Mesendoderm (in vitro differentiated cells): Measurements from ENCODE around the gene CTNND2.

ENCODE experiments used
- DNase-seq: peaks from one replicate; pipeline ENCODE4 v3.0.0; 2013
- H2AK5ac ChIP-seq: 2 replicates; pipeline ENCODE4 v1.6.1; 2013; ENCODE audit warnings: low read length, inconsistent platforms
- H2BK120ac ChIP-seq: 2 replicates; pipeline ENCODE4 v1.6.1; 2013; ENCODE audit warnings: low read depth, mild to moderate bottlenecking, low read length, moderate library complexity, mixed read lengths
- H2BK15ac ChIP-seq: replicated peaks from 2 replicates; pipeline ENCODE4 v1.6.1; 2013; ENCODE audit warnings: low read depth, mild to moderate bottlenecking, moderate library complexity
- H2BK5ac ChIP-seq: 2 replicates; pipeline ENCODE4 v1.6.1; 2013; ENCODE audit warnings: low read length, inconsistent platforms
- H3K18ac ChIP-seq: 2 replicates; pipeline ENCODE4 v1.6.1; 2013; ENCODE audit warnings: mild to moderate bottlenecking, low read length, mixed read lengths
- H3K23ac ChIP-seq: one replicate; pipeline ENCODE4 v1.6.1; 2013; ENCODE audit warnings: low read length
- H3K27ac ChIP-seq: 2 replicates; pipeline ENCODE4 v1.5.1; 2013; ENCODE audit warnings: low read depth, mild to moderate bottlenecking, inconsistent platforms, low read length, moderate library complexity
- H3K27me3 ChIP-seq: 2 replicates; pipeline ENCODE4 v1.6.1; 2013; ENCODE audit warnings: low read length, control low read depth, mild to moderate bottlenecking, inconsistent platforms; ENCODE audit not compliant: insufficient read depth, poor library complexity
- H3K36me3 ChIP-seq: 2 replicates; pipeline ENCODE4 v1.6.1; 2013; ENCODE audit warnings: low read length, inconsistent platforms; ENCODE audit not compliant: control insufficient read depth, insufficient read depth
- H3K4ac ChIP-seq: one replicate; pipeline ENCODE4 v1.6.1; 2013; ENCODE audit warnings: low read depth, mild to moderate bottlenecking, low read length, moderate library complexity
- H3K4me1 ChIP-seq: 2 replicates; pipeline ENCODE4 v1.6.1; 2013; ENCODE audit warnings: low read depth, low read length, inconsistent platforms; ENCODE audit not compliant: control insufficient read depth
- H3K4me2 ChIP-seq: 2 replicates; pipeline ENCODE4 v1.6.1; 2013; ENCODE audit warnings: low read length
- H3K4me3 ChIP-seq: 2 replicates; pipeline ENCODE4 v1.5.1; 2013; ENCODE audit warnings: mild to moderate bottlenecking, low read length
- H3K56ac ChIP-seq: one replicate; pipeline ENCODE4 v1.6.1; 2013; ENCODE audit warnings: low read length
- H3K79me1 ChIP-seq: 2 replicates; pipeline ENCODE4 v1.6.1; 2013; ENCODE audit warnings: low read length, inconsistent platforms
- H3K79me2 ChIP-seq: 2 replicates; pipeline ENCODE4 v1.6.1; 2013; ENCODE audit warnings: mild to moderate bottlenecking, low read length; ENCODE audit not compliant: control insufficient read depth, insufficient read depth
- H3K9ac ChIP-seq: 2 replicates; pipeline ENCODE4 v1.6.1; 2013; ENCODE audit warnings: low read length, inconsistent platforms
- H4K5ac ChIP-seq: one replicate; pipeline ENCODE4 v1.6.1; 2013; ENCODE audit warnings: low read length
- H4K8ac ChIP-seq: one replicate; pipeline ENCODE4 v1.6.1; 2013; ENCODE audit warnings: low read depth, mild to moderate bottlenecking, control low read depth, low read length, moderate library complexity
- WGBS: extraction: QIAGEN DNeasy Blood & Tissue Kit; methylation state at CpG from one replicate; pipeline ENCODE4 v1.1.7; 2013; ENCODE audit warnings: low lambda C conversion rate, missing lambda C conversion rate; ENCODE audit not compliant: insufficient coverage; ENCODE audit errors: extremely low coverage; 5-methylcytosine and 5-hydroxymethylcytosine counted together

The CTNND2 gene

GRCh38 chr5:11172484-11172883 is 731.8 kb downstream of the CTNND2 start:
- no CpG with 5 or more reads among the region's 5 CpGs for WGBS
- Histone ChIP-seq H2AK5ac (no peak overlapping the region), H3K36me3 (no peaks in the 10 kb centered on the region), H3K4me2 (no peak overlapping the region), H3K4me3 (no peak overlapping the region), H3K27me3 (no peaks in the 10 kb centered on the region), H2BK15ac (no peak overlapping the region), H3K79me2 (no peaks in the 10 kb centered on the region), H3K79me1 (no peaks in the 10 kb centered on the region), H3K18ac (no peak overlapping the region), H3K4me1 (no peaks in the 10 kb centered on the region), H3K4ac (no peak overlapping the region), H3K9ac (no peak overlapping the region), H4K8ac (no peak overlapping the region), H3K23ac (no peak overlapping the region), H2BK5ac (no peak overlapping the region), H4K5ac (no peak overlapping the region), H2BK120ac (no peak overlapping the region), H3K27ac (no peak overlapping the region), H3K56ac (no peak overlapping the region)
- DNase-seq, result no peak

DNA sequence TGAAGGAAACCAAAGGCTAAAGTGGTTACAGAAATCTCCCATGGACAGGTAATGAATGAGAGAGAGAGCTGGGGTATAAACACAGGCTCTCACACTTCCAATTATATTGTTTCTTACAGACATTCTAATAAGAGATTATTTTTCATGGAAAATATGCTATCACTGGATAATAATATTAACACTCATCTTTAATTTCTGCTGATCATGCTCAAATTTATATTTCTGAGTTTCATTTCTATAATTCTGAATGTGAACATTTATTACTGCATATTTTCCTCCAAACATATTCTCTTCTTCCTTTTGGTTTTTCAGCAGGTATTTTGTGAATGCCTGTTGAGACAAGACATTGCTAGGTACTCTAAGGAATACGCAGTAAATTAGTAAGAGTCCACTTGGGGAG is 733.0 kb downstream of the CTNND2 start:
- no peaks in the 10 kb centered on the region for H3K79me1 ChIP-seq
- no peaks in the 10 kb centered on the region for H3K36me3 ChIP-seq
- no peak overlapping the region for H3K18ac ChIP-seq
- no peaks in the 10 kb centered on the region for H3K4me1 ChIP-seq
- no peak for DNase-seq
- no peaks in the 10 kb centered on the region for H3K27me3 ChIP-seq
- no peak overlapping the region for H3K27ac ChIP-seq
- no peak overlapping the region for H3K56ac ChIP-seq
- H3K4me2 ChIP-seq, result no peak overlapping the region
- no peak overlapping the region for H3K4me3 ChIP-seq
- no peak overlapping the region for H2AK5ac ChIP-seq
- no peak overlapping the region for H4K5ac ChIP-seq
- no peak overlapping the region for H3K23ac ChIP-seq
- no peak overlapping the region for H3K4ac ChIP-seq
- no peak overlapping the region for H2BK120ac ChIP-seq
- H4K8ac ChIP-seq, result no peak overlapping the region
- no peak overlapping the region for H2BK15ac ChIP-seq
- no peak overlapping the region for H3K9ac ChIP-seq
- H3K79me2 ChIP-seq, result no peaks in the 10 kb centered on the region
- no CpG with 5 or more reads among the region's 1 CpG for WGBS
- H2BK5ac ChIP-seq, result no peak overlapping the region

- H2AK5ac ChIP-seq, result no peak overlapping the region
- DNase-seq, result no peak
- no peaks in the 10 kb centered on the region for H3K4me1 ChIP-seq
- no peak overlapping the region for H2BK120ac ChIP-seq
- no peak overlapping the region for H3K18ac ChIP-seq
- no peak overlapping the region for H3K4me2 ChIP-seq
- H3K9ac ChIP-seq, result no peak overlapping the region
- H4K8ac ChIP-seq, result no peak overlapping the region
- H3K4me3 ChIP-seq, result no peak overlapping the region
- H2BK15ac ChIP-seq, result no peak overlapping the region
- no peak overlapping the region for H4K5ac ChIP-seq
- no peak overlapping the region for H2BK5ac ChIP-seq
- H3K56ac ChIP-seq, result no peak overlapping the region
- WGBS, result no CpG with 5 or more reads among the region's 7 CpGs
- no peaks in the 10 kb centered on the region for H3K79me1 ChIP-seq
- H3K79me2 ChIP-seq, result no peaks in the 10 kb centered on the region
- H3K4ac ChIP-seq, result no peak overlapping the region
- H3K27ac ChIP-seq, result no peak overlapping the region
- H3K23ac ChIP-seq, result no peak overlapping the region
- H3K36me3 ChIP-seq, result no peaks in the 10 kb centered on the region
- H3K27me3 ChIP-seq, result no peaks in the 10 kb centered on the region
These were observed 737.3 kb downstream of the CTNND2 start for GRCh38 chr5:11166923-11167322.

GRCh38 chr5:11164531-11165294 is 739.5 kb downstream of the CTNND2 start:
- no peak overlapping the region for H3K18ac ChIP-seq
- no peak overlapping the region for H4K8ac ChIP-seq
- no peak overlapping the region for H2AK5ac ChIP-seq
- H3K23ac ChIP-seq, result no peak overlapping the region
- H2BK5ac ChIP-seq, result no peak overlapping the region
- no peaks in the 10 kb centered on the region for H3K4me1 ChIP-seq
- H3K9ac ChIP-seq, result no peak overlapping the region
- no peak overlapping the region for H2BK15ac ChIP-seq
- DNase-seq, result no peak
- H3K36me3 ChIP-seq, result no peaks in the 10 kb centered on the region
- H4K5ac ChIP-seq, result no peak overlapping the region
- no peak overlapping the region for H3K4ac ChIP-seq
- WGBS, result no CpG with 5 or more reads among the region's 6 CpGs
- H3K4me3 ChIP-seq, result no peak overlapping the region
- H2BK120ac ChIP-seq, result no peak overlapping the region
- H3K79me2 ChIP-seq, result no peaks in the 10 kb centered on the region
- H3K79me1 ChIP-seq, result no peaks in the 10 kb centered on the region
- H3K4me2 ChIP-seq, result no peak overlapping the region
- no peak overlapping the region for H3K56ac ChIP-seq
- no peaks in the 10 kb centered on the region for H3K27me3 ChIP-seq
- no peak overlapping the region for H3K27ac ChIP-seq

- no peaks in the 10 kb centered on the region for H3K36me3 ChIP-seq
- no peaks in the 10 kb centered on the region for H3K27me3 ChIP-seq
- no peak overlapping the region for H3K9ac ChIP-seq
- H3K4me2 ChIP-seq, result no peak overlapping the region
- WGBS, result no CpG with 5 or more reads among the region's 3 CpGs
- no peaks in the 10 kb centered on the region for H3K4me1 ChIP-seq
- no peak overlapping the region for H4K8ac ChIP-seq
- H3K4me3 ChIP-seq, result no peak overlapping the region
- no peak overlapping the region for H3K27ac ChIP-seq
- no peak overlapping the region for H3K4ac ChIP-seq
- H3K79me1 ChIP-seq, result no peaks in the 10 kb centered on the region
- no peak overlapping the region for H3K18ac ChIP-seq
- DNase-seq, result no peak
- H2BK120ac ChIP-seq, result no peak overlapping the region
- H2BK5ac ChIP-seq, result no peak overlapping the region
- no peak overlapping the region for H3K56ac ChIP-seq
- no peak overlapping the region for H2AK5ac ChIP-seq
- no peaks in the 10 kb centered on the region for H3K79me2 ChIP-seq
- no peak overlapping the region for H4K5ac ChIP-seq
- no peak overlapping the region for H3K23ac ChIP-seq
- no peak overlapping the region for H2BK15ac ChIP-seq
These were observed 747.1 kb downstream of the CTNND2 start for GRCh38 chr5:11157132-11157531.
